GM18498 (cell line): ENCODE measurements around the gene LENG1.
A peak's percentile ranks its signal among the peaks of the same experiment; 100 is the strongest.

Source experiments
- ATAC-seq: cut with Tn5 transposase; IDR thresholded peaks from one replicate; pipeline ENCODE4 v1.9.1; 2021; ENCODE audit warnings: mild to moderate bottlenecking, moderate library complexity; ENCODE audit not compliant: unreplicated experiment

The LENG1 gene

DNA sequence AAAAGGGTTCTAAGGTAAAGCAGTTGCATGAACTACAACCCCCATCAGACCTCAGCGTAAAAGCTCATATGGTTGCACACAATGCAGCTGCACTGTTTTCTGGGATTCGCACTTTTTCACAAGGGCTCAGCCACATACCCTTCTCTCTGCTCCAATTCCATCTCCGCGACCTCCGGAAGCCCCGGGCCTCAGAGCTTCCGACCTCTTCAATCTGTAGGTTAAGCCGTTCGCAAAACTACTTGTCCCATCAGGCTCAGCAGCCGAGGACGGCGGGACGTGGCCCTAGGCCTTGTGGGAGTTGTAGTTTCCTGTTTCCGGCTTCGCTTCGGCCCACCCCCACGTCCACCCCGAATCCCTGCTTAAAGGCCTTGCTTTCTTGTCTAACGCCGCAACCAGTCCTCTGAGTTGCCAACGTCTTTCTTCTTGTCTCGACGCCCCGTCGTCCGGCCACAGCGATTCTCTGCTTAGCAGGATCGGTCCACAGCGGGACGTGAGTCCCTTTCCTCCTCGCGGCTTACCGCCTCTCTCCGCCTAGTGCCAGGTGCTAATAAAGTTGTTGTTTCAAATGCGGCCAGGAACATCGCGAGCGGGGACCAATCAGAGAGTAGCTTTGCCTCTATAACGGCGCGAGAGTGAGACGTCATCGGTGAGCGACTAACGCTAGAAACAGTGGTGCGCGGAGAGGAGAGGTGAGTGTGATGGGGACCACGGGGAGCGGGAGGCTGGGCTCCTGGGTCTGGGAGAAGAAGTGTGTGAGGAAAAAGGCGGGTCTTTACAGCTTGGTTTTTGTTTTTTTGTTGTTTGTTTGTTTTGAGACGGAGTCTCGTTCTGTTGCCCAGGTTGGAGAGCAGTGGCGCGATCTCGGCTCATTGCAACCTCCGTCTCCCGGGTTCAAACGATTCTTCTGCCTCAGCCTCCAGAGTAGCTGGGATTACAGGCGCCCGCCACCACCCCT is 44.1 kb downstream of the LENG1 start, which contains the start of the genes PRPF31 and TFPT:
Gene PRPF31, plus strand, starts transcription at position 646 of the 955 bp plus-strand sequence. CDS start 2,525 bp downstream, outside the sequence.
Gene TFPT, minus strand, starts transcription at position 549 of the 955 bp plus-strand sequence. Its CDS starts 388 bp downstream, at position 161.
- ATAC-seq, result peak; percentile 85

- no peak for ATAC-seq
Observed at GRCh38 chr19:54114340-54115108, 45.0 kb downstream of the LENG1 start.

DNA sequence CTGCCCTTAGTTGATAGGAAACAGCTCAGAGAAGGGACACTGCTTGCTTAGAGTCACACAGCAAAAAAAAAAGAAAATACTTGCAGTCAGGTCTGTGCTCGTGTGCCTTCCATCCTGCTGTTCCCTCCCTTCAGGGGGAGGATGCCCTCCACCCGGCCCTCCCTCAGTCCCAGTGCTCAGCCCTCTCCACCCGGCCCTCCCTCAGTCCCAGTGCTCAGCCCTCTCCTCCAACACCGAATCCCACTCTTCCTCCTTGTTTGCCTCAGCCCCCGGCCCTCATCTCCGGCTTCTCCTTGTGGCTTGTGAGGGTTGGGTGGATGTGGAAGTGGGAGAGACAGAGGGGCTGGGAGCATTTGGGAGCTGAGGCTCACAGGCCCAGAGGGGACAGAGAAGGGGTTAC is 49.9 kb downstream of the LENG1 start:
- ATAC-seq, result no peak

GRCh38 chr19:54108496-54108895 is 51.0 kb downstream of the LENG1 start:
- ATAC-seq, result no peak

DNA sequence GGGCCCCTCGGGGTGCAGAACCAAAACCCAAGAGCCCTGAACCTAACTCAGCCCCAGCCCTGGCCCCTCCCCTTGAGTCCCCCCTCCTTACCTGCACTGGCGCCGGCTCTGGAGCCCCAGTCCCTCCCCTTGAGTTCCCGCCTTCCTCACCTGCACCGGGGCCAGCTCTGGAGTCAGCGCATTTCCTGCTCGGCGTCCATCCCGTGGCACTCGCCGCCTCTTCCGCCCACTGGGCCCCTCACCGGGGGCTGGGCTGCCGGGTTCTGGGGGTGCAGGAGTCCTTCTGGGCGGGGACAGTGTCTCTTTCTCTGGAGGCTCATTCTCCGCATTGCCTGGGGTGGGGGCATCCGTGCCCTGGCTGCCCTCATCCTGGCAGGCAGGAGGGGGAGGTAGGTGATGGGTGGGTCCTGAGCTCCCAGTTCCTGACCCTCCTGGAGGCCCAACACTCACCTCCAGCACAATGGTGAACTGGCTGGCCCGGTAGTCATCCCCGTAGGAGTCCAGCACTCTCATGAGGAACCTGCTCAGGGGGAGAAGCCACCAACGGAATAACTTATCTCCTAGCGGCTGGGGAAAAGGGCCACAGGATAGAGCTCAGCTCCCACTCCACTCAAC is 51.5 kb downstream of the LENG1 start:
- no peak for ATAC-seq

DNA sequence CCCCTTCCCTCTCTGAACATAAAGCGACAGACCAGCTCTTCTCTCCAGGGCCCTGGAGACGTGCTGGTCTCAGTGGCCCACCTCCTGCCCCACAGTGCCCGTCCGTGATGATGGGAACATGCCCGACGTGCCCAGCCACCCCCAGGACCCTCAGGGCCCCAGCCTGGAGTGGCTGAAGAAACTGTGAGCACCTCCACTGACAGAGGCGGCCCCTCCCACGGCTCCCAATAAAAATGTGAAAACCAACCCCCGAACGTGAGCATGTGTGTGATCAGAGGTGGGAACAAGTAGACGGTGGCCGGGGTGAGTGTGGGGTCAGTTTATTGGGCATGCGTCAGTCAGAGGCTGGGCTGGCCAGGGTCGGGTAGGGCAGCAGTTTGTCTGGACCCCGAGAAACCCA is 52.8 kb downstream of the LENG1 start:
- ATAC-seq, result no peak

GRCh38 chr19:54105796-54106195 is 53.7 kb downstream of the LENG1 start:
- no peak for ATAC-seq
